Stimulated activated CD4-positive, alpha-beta T cell treated with anti-CD3 and anti-CD28 coated beads, TNF-alpha, amount 100 ng/mL, for 48 hours (primary cell): Measurements from ENCODE around the gene SLC38A10.
A peak's percentile ranks its signal among the peaks of the same experiment; 100 is the strongest.

ENCODE experiments used
- DNase-seq, 3 donors: peaks; one replicate each; pipeline ENCODE4 v3.0.0-alpha.2; 2020; ENCODE audit warnings: low read depth in 3 of 3

The SLC38A10 gene

GRCh38 chr17:81295031-81295675 is at the start of gene SLC38A10:
Gene SLC38A10 (minus strand): TSS chr17:81295307. CDS start chr17:81294921, 386 bp downstream.
- peak; percentile 81 to 87 (median 83) for DNase-seq

- DNase-seq: no peak
These were observed 47.4 kb upstream of the SLC38A10 start for GRCh38 chr17:81342269-81343070.

- no peak for DNase-seq
These were observed 46.6 kb upstream of the SLC38A10 start for GRCh38 chr17:81341516-81342268.

- DNase-seq: no peak
These were observed 45.8 kb upstream of the SLC38A10 start for GRCh38 chr17:81340607-81341515.

- DNase-seq: no peak
These were observed 44.6 kb upstream of the SLC38A10 start for GRCh38 chr17:81339534-81340296.

- DNase-seq: no peak
These were observed 44.1 kb upstream of the SLC38A10 start for GRCh38 chr17:81339191-81339533.

- DNase-seq: no peak
These were observed 43.4 kb upstream of the SLC38A10 start for GRCh38 chr17:81338274-81339190.

- no peak for DNase-seq
These were observed 42.4 kb upstream of the SLC38A10 start for GRCh38 chr17:81337476-81337879.

GRCh38 chr17:81336930-81337325 is 41.8 kb upstream of the SLC38A10 start:
- no peak for DNase-seq

GRCh38 chr17:81336296-81336929 is 41.3 kb upstream of the SLC38A10 start:
- DNase-seq: no peak

- DNase-seq: no peak
These were observed 40.7 kb upstream of the SLC38A10 start for GRCh38 chr17:81335773-81336157.

- no peak for DNase-seq
These were observed 40.1 kb upstream of the SLC38A10 start for GRCh38 chr17:81334987-81335772.

- no peak for DNase-seq
These were observed 39.3 kb upstream of the SLC38A10 start for GRCh38 chr17:81334391-81334901.

GRCh38 chr17:81333616-81334368 is 38.7 kb upstream of the SLC38A10 start:
- no peak for DNase-seq

- DNase-seq: no peak
These were observed 37.9 kb upstream of the SLC38A10 start for GRCh38 chr17:81332914-81333528.

- DNase-seq: no peak
These were observed 37.2 kb upstream of the SLC38A10 start for GRCh38 chr17:81332118-81332834.
